HPDE6-E6E7 (cell line): ENCODE results near the gene GSTT4.
"Not testable (repeated sequence)": the region's sequence is repeated elsewhere in the genome, so short reads cannot be mapped to it uniquely, and the experiment has no call there.

Source experiments
- DNase-seq: peaks from one replicate; pipeline ENCODE4 v3.0.0; 2011; ENCODE audit warnings: missing footprints; ENCODE audit errors: extremely low spot score

Gene GSTT4

GRCh38 chr22:23989583-23990244, 15.5 kb downstream of the GSTT4 start:
- DNase-seq, result not testable (repeated sequence)

GRCh38 chr22:23986538-23987178, 18.6 kb downstream of the GSTT4 start:
- DNase-seq, result not testable (repeated sequence)

- DNase-seq, result not testable (repeated sequence)
These were observed 19.2 kb downstream of the GSTT4 start for GRCh38 chr22:23986089-23986488.

- DNase-seq, result no peak
These were observed 20.8 kb downstream of the GSTT4 start for GRCh38 chr22:23984430-23984829.

- DNase-seq, result not testable (repeated sequence)
These were observed 24.7 kb downstream of the GSTT4 start for GRCh38 chr22:23980567-23980966.

- DNase-seq, result not testable (repeated sequence)
These were observed 25.6 kb downstream of the GSTT4 start, which contains the start of gene GSTT2 for GRCh38 chr22:23979557-23980240. TSS of gene GSTT2 (plus strand) at chr22:23980134.

GRCh38 chr22:23977304-23977703, 27.9 kb downstream of the GSTT4 start:
- not testable (repeated sequence) for DNase-seq

GRCh38 chr22:23974836-23975352, 30.4 kb downstream of the GSTT4 start:
- not testable (repeated sequence) for DNase-seq

GRCh38 chr22:23974345-23974744, 30.9 kb downstream of the GSTT4 start, which contains the start of gene DDT:
TSS of gene DDT (minus strand) at chr22:23974441. CDS start at chr22:23974414, 27 bp downstream.
- not testable (repeated sequence) for DNase-seq

GRCh38 chr22:23971927-23972326, 33.3 kb downstream of the GSTT4 start:
- DNase-seq, result not testable (repeated sequence)

GRCh38 chr22:23970816-23971486, 34.3 kb downstream of the GSTT4 start:
- no peak for DNase-seq

GRCh38 chr22:23970201-23970641, 35.0 kb downstream of the GSTT4 start:
- DNase-seq, result no peak

- no peak for DNase-seq
These were observed 36.2 kb downstream of the GSTT4 start for GRCh38 chr22:23969071-23969470.

- DNase-seq, result not testable (repeated sequence)
These were observed 38.7 kb downstream of the GSTT4 start, which contains the start of gene DDTL for GRCh38 chr22:23966568-23966967. TSS of gene DDTL (plus strand) at chr22:23966888. CDS start at chr22:23966915, 27 bp downstream.

GRCh38 chr22:23966094-23966493, 39.2 kb downstream of the GSTT4 start:
- not testable (repeated sequence) for DNase-seq

GRCh38 chr22:23961084-23961771, 44.0 kb downstream of the GSTT4 start, which contains the start of gene GSTT2B:
TSS of gene GSTT2B (minus strand) at chr22:23961195. CDS start at chr22:23961131, 64 bp downstream.
- DNase-seq, result not testable (repeated sequence)

GRCh38 chr22:23956301-23956900, 48.9 kb downstream of the GSTT4 start:
- DNase-seq, result not testable (repeated sequence)

GRCh38 chr22:23955886-23956285, 49.4 kb downstream of the GSTT4 start:
- not testable (repeated sequence) for DNase-seq

- not testable (repeated sequence) for DNase-seq
These were observed 50.3 kb downstream of the GSTT4 start for GRCh38 chr22:23954991-23955305.
